Liver (tissue), 9 donors: Measurements from ENCODE around the gene UTP15. TPM values are rescaled to one million over a fixed set of nuclear protein-coding genes. Genes with fewer than 3 reads are reported as not detected.
A peak's percentile ranks its signal among the peaks of the same experiment; 100 is the strongest.

Source experiments
- DNase-seq: peaks from one replicate; pipeline ENCODE4 v3.0.0-alpha.2; 2017; ENCODE audit warnings: low spot score
- H3K27ac ChIP-seq, 2 donors: one replicate each; pipeline ENCODE4 v1.7.0; 2013; ENCODE audit warnings: inconsistent platforms in 2 of 2, low read length in 2 of 2, control low read depth in 1 of 2, low read depth in 1 of 2, mild to moderate bottlenecking in 1 of 2
- H3K27me3 ChIP-seq, 4 donors: one replicate each; pipeline versions ENCODE4 v1.6.1 to v1.7.0; 2013; ENCODE audit warnings: low read length in 3 of 4, inconsistent platforms in 1 of 4, mild to moderate bottlenecking in 1 of 4, moderate library complexity in 1 of 4; ENCODE audit not compliant: control insufficient read depth in 4 of 4, insufficient read depth in 4 of 4
- H3K36me3 ChIP-seq, 4 donors: one replicate each; pipeline versions ENCODE4 v1.6.1 to v1.7.0; 2013; ENCODE audit warnings: low read length in 3 of 4, mild to moderate bottlenecking in 3 of 4, low read depth in 1 of 4, moderate library complexity in 1 of 4; ENCODE audit not compliant: control insufficient read depth in 4 of 4, insufficient read depth in 3 of 4
- H3K4me1 ChIP-seq, 4 donors: one replicate each; pipeline versions ENCODE4 v1.6.1 to v1.7.0; 2013; ENCODE audit warnings: low read length in 3 of 4, mild to moderate bottlenecking in 3 of 4, moderate library complexity in 1 of 4; ENCODE audit not compliant: control insufficient read depth in 4 of 4, insufficient read depth in 4 of 4
- H3K4me3 ChIP-seq, 3 donors: one replicate each; pipeline versions ENCODE4 v1.6.1 to v1.7.0; 2013; ENCODE audit warnings: low read length in 3 of 3, control low read depth in 1 of 3, low read depth in 1 of 3, mild to moderate bottlenecking in 1 of 3
- H3K9ac ChIP-seq, 2 donors: one replicate each; pipeline ENCODE4 v1.7.0; 2013; ENCODE audit warnings: low read length in 2 of 2, mild to moderate bottlenecking in 2 of 2, moderate library complexity in 2 of 2, control low read depth in 1 of 2, low read depth in 1 of 2
- H3K9me3 ChIP-seq, 4 donors: one replicate each; pipeline versions ENCODE4 v1.6.1 to v1.7.0; 2013; ENCODE audit warnings: low read length in 3 of 4; ENCODE audit not compliant: control insufficient read depth in 4 of 4
- CTCF ChIP-seq: fragments of 150-350 bp; IDR thresholded peaks from 2 replicates; pipeline ENCODE4 v1.5.1; 2017; ENCODE audit warnings: improper control_type of control experiment, low read depth, low read length; ENCODE audit not compliant: missing input control
- EGR1 ChIP-seq, 2 donors: IDR thresholded peaks; 2 replicates each; pipeline ENCODE4 v1.6.1; 2016 to 2018; ENCODE audit warnings: antibody characterized with exemption in 2 of 2, low read depth in 2 of 2
- FOXA1 ChIP-seq: IDR thresholded peaks from 2 replicates; pipeline ENCODE4 v1.6.1; 2016; ENCODE audit warnings: antibody characterized with exemption
- FOXA2 ChIP-seq: IDR thresholded peaks from 2 replicates; pipeline ENCODE4 v1.6.1; 2016; ENCODE audit warnings: antibody characterized with exemption
- HNF4A ChIP-seq, 2 donors: conservative IDR thresholded peaks; 2 replicates each; pipeline ENCODE4 v1.6.1; 2016; ENCODE audit warnings: antibody characterized with exemption in 2 of 2, mild to moderate bottlenecking in 2 of 2
- HNF4G ChIP-seq: IDR thresholded peaks from 2 replicates; pipeline ENCODE4 v1.6.1; 2016; ENCODE audit warnings: antibody characterized with exemption
- JUND ChIP-seq, 2 donors: IDR thresholded peaks; 2 replicates each; pipeline ENCODE4 v1.6.1; 2016; ENCODE audit warnings: antibody characterized with exemption in 2 of 2
- MAX ChIP-seq: IDR thresholded peaks from 2 replicates; pipeline ENCODE4 v1.6.1; 2016; ENCODE audit warnings: antibody characterized with exemption
- NR2F2 ChIP-seq: IDR thresholded peaks from 2 replicates; pipeline ENCODE4 v1.6.1; 2016; ENCODE audit warnings: antibody characterized with exemption
- RAD21 ChIP-seq, 2 donors: IDR thresholded peaks; 2 replicates each; pipeline ENCODE4 v1.6.1; 2016; ENCODE audit warnings: antibody characterized with exemption in 2 of 2, mild to moderate bottlenecking in 2 of 2
- REST ChIP-seq: IDR thresholded peaks from 2 replicates; pipeline ENCODE4 v1.6.1; 2016; ENCODE audit warnings: antibody characterized with exemption, mild to moderate bottlenecking
- RXRA ChIP-seq, 2 donors: IDR thresholded peaks; 2 replicates each; pipeline ENCODE4 v1.6.1; 2017 to 2018; ENCODE audit warnings: antibody characterized with exemption in 2 of 2, mild to moderate bottlenecking in 1 of 2
- SP1 ChIP-seq: IDR thresholded peaks from 2 replicates; pipeline ENCODE4 v1.6.1; 2018; ENCODE audit warnings: antibody characterized with exemption, mild to moderate bottlenecking
- YY1 ChIP-seq: IDR thresholded peaks from 2 replicates; pipeline ENCODE4 v1.6.1; 2016; ENCODE audit warnings: antibody characterized with exemption, mild to moderate bottlenecking
- ZBTB33 ChIP-seq: IDR thresholded peaks from 2 replicates; pipeline ENCODE4 v1.6.1; 2016; ENCODE audit warnings: antibody characterized with exemption
- WGBS: extraction: QIAGEN DNeasy Blood & Tissue Kit; methylation state at CpG from one replicate; pipeline ENCODE4 v1.1.7; 2013; 5-methylcytosine and 5-hydroxymethylcytosine counted together
- polyA plus RNA-seq, 2 donors: library from polyadenylated mRNA; stranded (reverse) in 1 of 2; unstranded in 1 of 2; fragments of 200-250 nt in 1 of 2; fragments of >200 nt in 1 of 2; fragmentation: Nextera tagmentation in 1 of 2; extraction: Ambion mirVana in 1 of 2; gene quantifications; one replicate each; pipeline versions ENCODE4 v1.2.1 to v1.2.3, GENCODE V29; 2013 to 2015
- total RNA-seq, 2 donors: library from RNA; depleted of rRNA; stranded (reverse); fragments of >200 nt; gene quantifications; one replicate each; pipeline ENCODE4 v1.2.3, GENCODE V29; 2014
- donor health status: healthy.
- donor health status: healthy.
- donor health status: healthy.
- donor health status: healthy.
- donor health status: healthy.

UTP15 gene
- total and polyA plus RNA-seq, 4 donors, result 3.5 to 18.1 (median 5.4) TPM

- no peak for DNase-seq
- 52% methylated on average over 9 of the region's 9 CpGs for WGBS
- no peaks in the 10 kb centered on the region for H3K9me3 ChIP-seq
- no peak overlapping the region for H3K4me3 ChIP-seq
- H3K27ac ChIP-seq, result no peak overlapping the region
- TF ChIP-seq JUND (IDR thresholded peaks at IDR 0.05), result no peak
- no peak for TF ChIP-seq FOXA1
- TF ChIP-seq SP1, result peak; percentile 49
- TF ChIP-seq HNF4A (conservative IDR thresholded peaks at IDR 0.05), result peak; percentile 36 to 64
- TF ChIP-seq RXRA (IDR thresholded peaks at IDR 0.05), result peak in 1 of 2 donors; percentile 22
- peak; percentile 34 for TF ChIP-seq FOXA2
- peaks cover 0 to 4% (median 0%) of the 10 kb centered on the region in 4 donors for H3K27me3 ChIP-seq
- H3K9ac ChIP-seq, result no peak overlapping the region
- no peaks in the 10 kb centered on the region for H3K36me3 ChIP-seq
- no peaks in the 10 kb centered on the region for H3K4me1 ChIP-seq
These were observed 20.8 kb upstream of the UTP15 start for GRCh38 chr5:73544429-73545402.

- 75% methylated on average over 1 of the region's 1 CpG for WGBS
These were observed 20.2 kb upstream of the UTP15 start for GRCh38 chr5:73545403-73545779.

More at GRCh38 chr5:73545403-73545779, 20.2 kb upstream of the UTP15 start:
- H3K9me3 ChIP-seq, result no peaks in the 10 kb centered on the region
- no peak overlapping the region for H3K9ac ChIP-seq
- H3K4me3 ChIP-seq, result no peak overlapping the region
- H3K4me1 ChIP-seq, result no peaks in the 10 kb centered on the region
- no peaks in the 10 kb centered on the region for H3K36me3 ChIP-seq
- TF ChIP-seq RAD21 (IDR thresholded peaks at IDR 0.05) (no peak), YY1 (no peak), SP1 (no peak), REST (no peak), MAX (no peak), HNF4G (no peak), CTCF (no peak), FOXA1 (no peak), RXRA (IDR thresholded peaks at IDR 0.05) (no peak), JUND (IDR thresholded peaks at IDR 0.05) (no peak), EGR1 (IDR thresholded peaks at IDR 0.05; ENCODE audit: low read depth in 2 of 2) (no peak), ZBTB33 (no peak), NR2F2 (no peak), HNF4A (conservative IDR thresholded peaks at IDR 0.05) (no peak)
- no peak overlapping the region for H3K27ac ChIP-seq
- peaks cover 0 to 4% (median 0%) of the 10 kb centered on the region in 4 donors for H3K27me3 ChIP-seq
- DNase-seq, result no peak
